ENCODE measurements around the gene EFNA4.

GRCh38 chr1:155052439-155053395 is 10.8 kb upstream of the EFNA4 start:
- TF ChIP-seq EZH2 (IDR thresholded peaks at IDR 0.05; ENCODE audit: low read length, unreplicated experiment) (no peak), CTCF (conservative IDR thresholded peaks at IDR 0.05; ENCODE audit: low read depth, low read length) (peak; percentile 78)

All from PC-3 (cell line).